Measurements from ENCODE around the gene RPL9.

RPL9 gene

DNA sequence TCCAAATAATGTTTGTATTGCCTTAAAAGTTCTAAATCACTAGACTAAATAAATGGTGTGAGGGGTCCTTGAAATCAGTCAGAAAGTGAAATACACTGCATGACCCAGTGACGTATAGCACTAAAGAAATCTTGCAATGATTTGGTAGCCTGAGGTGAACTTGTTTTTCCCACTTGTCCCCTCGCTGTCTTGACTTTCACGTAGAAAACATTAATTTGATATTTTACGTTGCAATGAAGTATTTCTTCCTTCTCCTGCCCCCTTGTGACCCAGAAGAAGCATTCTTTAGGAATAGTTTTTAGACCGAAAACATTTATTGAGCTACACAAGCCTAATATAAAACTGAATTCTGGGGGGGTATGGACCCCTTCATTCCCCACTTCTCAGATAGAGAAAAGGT lies 48.3 kb downstream of the RPL9 start:
- TF ChIP-seq, protein P1, sequence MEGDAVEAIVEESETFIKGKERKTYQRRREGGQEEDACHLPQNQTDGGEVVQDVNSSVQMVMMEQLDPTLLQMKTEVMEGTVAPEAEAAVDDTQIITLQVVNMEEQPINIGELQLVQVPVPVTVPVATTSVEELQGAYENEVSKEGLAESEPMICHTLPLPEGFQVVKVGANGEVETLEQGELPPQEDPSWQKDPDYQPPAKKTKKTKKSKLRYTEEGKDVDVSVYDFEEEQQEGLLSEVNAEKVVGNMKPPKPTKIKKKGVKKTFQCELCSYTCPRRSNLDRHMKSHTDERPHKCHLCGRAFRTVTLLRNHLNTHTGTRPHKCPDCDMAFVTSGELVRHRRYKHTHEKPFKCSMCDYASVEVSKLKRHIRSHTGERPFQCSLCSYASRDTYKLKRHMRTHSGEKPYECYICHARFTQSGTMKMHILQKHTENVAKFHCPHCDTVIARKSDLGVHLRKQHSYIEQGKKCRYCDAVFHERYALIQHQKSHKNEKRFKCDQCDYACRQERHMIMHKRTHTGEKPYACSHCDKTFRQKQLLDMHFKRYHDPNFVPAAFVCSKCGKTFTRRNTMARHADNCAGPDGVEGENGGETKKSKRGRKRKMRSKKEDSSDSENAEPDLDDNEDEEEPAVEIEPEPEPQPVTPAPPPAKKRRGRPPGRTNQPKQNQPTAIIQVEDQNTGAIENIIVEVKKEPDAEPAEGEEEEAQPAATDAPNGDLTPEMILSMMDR (IDR thresholded peaks at IDR 0.05), result no peak
- TF ChIP-seq ZFX (IDR thresholded peaks at IDR 0.05; ENCODE audit: borderline replicate concordance), result no peak
- H3K27ac ChIP-seq, result no peak overlapping the region

DNA sequence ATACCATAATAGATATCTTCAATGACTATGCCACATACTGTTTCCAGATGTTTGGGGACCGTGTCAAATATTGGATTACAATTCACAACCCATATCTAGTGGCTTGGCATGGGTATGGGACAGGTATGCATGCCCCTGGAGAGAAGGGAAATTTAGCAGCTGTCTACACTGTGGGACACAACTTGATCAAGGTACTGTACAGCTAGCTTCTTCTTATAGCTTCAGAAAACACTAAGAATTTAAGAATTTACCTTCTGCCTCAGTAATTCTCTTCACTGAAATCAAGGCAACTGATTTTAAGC lies 51.2 kb downstream of the RPL9 start:
- 0 out of 2 replicates have a peak overlapping the region, but pooled peaks have one; percentile 16 for H3K27ac ChIP-seq
- TF ChIP-seq, protein P1 (IDR thresholded peaks at IDR 0.05), result no peak
- TF ChIP-seq ZFX (IDR thresholded peaks at IDR 0.05; ENCODE audit: borderline replicate concordance), result no peak

DNA sequence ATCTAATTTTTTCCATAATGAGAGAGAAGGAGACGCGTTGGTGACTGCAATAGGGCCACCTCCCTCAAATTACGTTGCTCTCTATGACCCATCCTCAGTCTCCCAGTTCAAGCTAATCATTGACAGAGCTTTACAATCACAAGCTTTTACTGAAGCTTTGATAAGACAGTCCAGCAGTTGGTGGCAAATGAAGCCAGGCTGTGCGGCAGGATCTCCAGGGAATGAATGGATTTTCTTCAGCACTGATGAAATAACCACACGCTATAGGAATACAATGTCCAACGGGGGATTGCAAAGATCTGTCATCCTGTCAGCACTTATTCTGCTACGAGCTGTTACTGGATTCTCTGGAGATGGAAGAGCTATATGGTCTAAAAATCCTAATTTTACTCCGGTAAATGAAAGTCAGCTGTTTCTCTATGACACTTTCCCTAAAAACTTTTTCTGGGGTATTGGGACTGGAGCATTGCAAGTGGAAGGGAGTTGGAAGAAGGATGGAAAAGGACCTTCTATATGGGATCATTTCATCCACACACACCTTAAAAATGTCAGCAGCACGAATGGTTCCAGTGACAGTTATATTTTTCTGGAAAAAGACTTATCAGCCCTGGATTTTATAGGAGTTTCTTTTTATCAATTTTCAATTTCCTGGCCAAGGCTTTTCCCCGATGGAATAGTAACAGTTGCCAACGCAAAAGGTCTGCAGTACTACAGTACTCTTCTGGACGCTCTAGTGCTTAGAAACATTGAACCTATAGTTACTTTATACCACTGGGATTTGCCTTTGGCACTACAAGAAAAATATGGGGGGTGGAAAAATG lies 51.7 kb downstream of the RPL9 start, which contains the start of gene KLB:
Gene KLB, plus strand, starts transcription at position 168 of the 821 bp plus-strand sequence. Its CDS starts 20 bp downstream, at position 188.
- peak within 1 kb of the TSS; percentile 16; the same call in 1 of the 2 replicates for H3K27ac ChIP-seq

More for the DNA sequence above, 51.7 kb downstream of the RPL9 start, which contains the start of gene KLB:
- TF ChIP-seq, protein P1 (IDR thresholded peaks at IDR 0.05), result no peak
- TF ChIP-seq ZFX (IDR thresholded peaks at IDR 0.05; ENCODE audit: borderline replicate concordance), result no peak

Data from 22Rv1 (cell line).